Measurements from ENCODE around the gene GADD45A.

Gene GADD45A

DNA sequence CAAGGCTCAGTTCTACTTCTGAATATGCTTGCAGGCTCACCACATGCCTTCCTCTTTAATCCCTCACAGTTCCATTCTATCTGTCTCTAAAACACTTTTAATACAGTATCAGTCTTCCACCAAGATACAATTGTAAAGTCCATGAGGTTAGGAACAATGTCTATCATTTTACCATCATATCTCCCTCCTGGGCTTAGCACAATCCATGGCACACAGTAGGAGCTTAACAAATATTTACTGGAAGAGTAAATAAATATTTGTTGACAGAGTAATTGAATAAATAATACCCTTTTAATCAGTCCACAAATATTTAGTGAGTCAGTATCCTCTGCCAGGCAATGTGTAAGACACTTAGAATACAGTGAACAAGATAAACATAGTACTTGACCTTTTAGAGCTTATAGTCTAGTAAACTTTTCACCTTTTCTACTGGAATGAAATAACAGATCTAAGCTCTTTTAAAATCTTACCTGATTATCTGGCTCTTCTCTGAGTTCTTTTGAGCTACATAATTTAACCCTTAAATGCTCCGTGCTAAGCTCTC lies 12.7 kb upstream of the GADD45A start:
- TF ChIP-seq PPARA (CRISPR knock-in tag; IDR thresholded peaks at IDR 0.05; ENCODE audit: borderline replicate concordance) (no peak), CSDC2 (CRISPR knock-in tag; IDR thresholded peaks at IDR 0.05) (no peak), ZNF8 (CRISPR knock-in tag; IDR thresholded peaks at IDR 0.05) (no peak), TCF4 (CRISPR knock-in tag; IDR thresholded peaks at IDR 0.05; ENCODE audit: borderline replicate concordance) (no peak), ESRRG (CRISPR knock-in tag; IDR thresholded peaks at IDR 0.05) (no peak), ZC3H10 (CRISPR knock-in tag; IDR thresholded peaks at IDR 0.05) (no peak), RARB (CRISPR knock-in tag; IDR thresholded peaks at IDR 0.05) (no peak), ZNF70 (CRISPR knock-in tag; IDR thresholded peaks at IDR 0.05) (no peak), TOX (CRISPR knock-in tag; IDR thresholded peaks at IDR 0.05; ENCODE audit: borderline replicate concordance) (no peak)
- TF ChIP-seq, protein P1, sequence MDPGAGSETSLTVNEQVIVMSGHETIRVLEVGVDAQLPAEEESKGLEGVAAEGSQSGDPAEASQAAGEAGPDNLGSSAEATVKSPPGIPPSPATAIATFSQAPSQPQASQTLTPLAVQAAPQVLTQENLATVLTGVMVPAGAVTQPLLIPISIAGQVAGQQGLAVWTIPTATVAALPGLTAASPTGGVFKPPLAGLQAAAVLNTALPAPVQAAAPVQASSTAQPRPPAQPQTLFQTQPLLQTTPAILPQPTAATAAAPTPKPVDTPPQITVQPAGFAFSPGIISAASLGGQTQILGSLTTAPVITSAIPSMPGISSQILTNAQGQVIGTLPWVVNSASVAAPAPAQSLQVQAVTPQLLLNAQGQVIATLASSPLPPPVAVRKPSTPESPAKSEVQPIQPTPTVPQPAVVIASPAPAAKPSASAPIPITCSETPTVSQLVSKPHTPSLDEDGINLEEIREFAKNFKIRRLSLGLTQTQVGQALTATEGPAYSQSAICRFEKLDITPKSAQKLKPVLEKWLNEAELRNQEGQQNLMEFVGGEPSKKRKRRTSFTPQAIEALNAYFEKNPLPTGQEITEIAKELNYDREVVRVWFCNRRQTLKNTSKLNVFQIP (CRISPR knock-in tag; IDR thresholded peaks at IDR 0.05; ENCODE audit: borderline replicate concordance, low read depth): no peak
- ATAC-seq: no peak

DNA sequence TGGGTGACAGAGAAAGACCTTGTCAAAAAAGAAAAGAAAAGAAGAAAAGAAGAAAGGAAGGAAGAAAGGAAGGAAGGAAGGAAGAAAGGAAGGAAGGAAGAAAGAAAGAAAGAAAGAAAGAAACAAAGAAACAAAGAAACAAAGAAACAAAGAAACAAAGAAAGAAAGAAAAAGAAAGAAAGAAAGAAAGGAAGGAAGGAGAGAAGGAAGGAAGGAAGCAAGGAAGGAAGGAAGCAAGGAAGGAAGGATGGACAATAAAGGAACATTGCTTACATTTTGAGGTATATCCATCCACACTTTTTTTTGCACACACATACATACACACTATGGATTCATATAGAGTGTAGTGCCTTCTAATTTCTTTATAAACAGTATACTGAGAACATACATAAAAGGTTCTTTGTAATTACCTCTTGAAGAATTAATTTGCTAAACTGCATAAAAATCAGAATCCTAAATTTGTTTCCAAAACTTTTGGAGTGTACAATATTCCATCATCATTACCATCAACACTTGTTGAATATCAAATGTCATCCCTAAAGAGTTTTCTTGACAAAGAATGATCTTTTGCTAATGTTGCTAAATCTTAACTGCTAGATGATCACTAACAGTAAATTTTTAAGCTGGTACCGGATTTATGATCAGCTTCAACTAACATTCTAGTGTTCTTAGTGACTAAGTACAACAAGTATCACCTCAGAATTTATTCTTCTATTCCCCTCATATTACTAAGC lies 11.4 kb upstream of the GADD45A start:
- TF ChIP-seq GLIS3 (CRISPR knock-in tag; IDR thresholded peaks at IDR 0.05): no peak
- no peak for TF ChIP-seq RARB (CRISPR knock-in tag; IDR thresholded peaks at IDR 0.05)
- TF ChIP-seq, protein P2, sequence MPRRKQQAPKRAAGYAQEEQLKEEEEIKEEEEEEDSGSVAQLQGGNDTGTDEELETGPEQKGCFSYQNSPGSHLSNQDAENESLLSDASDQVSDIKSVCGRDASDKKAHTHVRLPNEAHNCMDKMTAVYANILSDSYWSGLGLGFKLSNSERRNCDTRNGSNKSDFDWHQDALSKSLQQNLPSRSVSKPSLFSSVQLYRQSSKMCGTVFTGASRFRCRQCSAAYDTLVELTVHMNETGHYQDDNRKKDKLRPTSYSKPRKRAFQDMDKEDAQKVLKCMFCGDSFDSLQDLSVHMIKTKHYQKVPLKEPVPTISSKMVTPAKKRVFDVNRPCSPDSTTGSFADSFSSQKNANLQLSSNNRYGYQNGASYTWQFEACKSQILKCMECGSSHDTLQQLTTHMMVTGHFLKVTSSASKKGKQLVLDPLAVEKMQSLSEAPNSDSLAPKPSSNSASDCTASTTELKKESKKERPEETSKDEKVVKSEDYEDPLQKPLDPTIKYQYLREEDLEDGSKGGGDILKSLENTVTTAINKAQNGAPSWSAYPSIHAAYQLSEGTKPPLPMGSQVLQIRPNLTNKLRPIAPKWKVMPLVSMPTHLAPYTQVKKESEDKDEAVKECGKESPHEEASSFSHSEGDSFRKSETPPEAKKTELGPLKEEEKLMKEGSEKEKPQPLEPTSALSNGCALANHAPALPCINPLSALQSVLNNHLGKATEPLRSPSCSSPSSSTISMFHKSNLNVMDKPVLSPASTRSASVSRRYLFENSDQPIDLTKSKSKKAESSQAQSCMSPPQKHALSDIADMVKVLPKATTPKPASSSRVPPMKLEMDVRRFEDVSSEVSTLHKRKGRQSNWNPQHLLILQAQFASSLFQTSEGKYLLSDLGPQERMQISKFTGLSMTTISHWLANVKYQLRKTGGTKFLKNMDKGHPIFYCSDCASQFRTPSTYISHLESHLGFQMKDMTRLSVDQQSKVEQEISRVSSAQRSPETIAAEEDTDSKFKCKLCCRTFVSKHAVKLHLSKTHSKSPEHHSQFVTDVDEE (CRISPR knock-in tag; IDR thresholded peaks at IDR 0.05): no peak
- no peak for TF ChIP-seq PPARA (CRISPR knock-in tag; IDR thresholded peaks at IDR 0.05; ENCODE audit: borderline replicate concordance)
- TF ChIP-seq ZNF8 (CRISPR knock-in tag; IDR thresholded peaks at IDR 0.05): no peak
- TF ChIP-seq ISL1 (CRISPR knock-in tag; IDR thresholded peaks at IDR 0.05): no peak
- TF ChIP-seq OSR1 (CRISPR knock-in tag; IDR thresholded peaks at IDR 0.05): no peak
- TF ChIP-seq, protein P3, sequence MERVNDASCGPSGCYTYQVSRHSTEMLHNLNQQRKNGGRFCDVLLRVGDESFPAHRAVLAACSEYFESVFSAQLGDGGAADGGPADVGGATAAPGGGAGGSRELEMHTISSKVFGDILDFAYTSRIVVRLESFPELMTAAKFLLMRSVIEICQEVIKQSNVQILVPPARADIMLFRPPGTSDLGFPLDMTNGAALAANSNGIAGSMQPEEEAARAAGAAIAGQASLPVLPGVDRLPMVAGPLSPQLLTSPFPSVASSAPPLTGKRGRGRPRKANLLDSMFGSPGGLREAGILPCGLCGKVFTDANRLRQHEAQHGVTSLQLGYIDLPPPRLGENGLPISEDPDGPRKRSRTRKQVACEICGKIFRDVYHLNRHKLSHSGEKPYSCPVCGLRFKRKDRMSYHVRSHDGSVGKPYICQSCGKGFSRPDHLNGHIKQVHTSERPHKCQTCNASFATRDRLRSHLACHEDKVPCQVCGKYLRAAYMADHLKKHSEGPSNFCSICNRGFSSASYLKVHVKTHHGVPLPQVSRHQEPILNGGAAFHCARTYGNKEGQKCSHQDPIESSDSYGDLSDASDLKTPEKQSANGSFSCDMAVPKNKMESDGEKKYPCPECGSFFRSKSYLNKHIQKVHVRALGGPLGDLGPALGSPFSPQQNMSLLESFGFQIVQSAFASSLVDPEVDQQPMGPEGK (CRISPR knock-in tag; IDR thresholded peaks at IDR 0.05; ENCODE audit: borderline replicate concordance): no peak
- no peak for TF ChIP-seq ZNF70 (CRISPR knock-in tag; IDR thresholded peaks at IDR 0.05)
- no peak for TF ChIP-seq BACH2 (CRISPR knock-in tag; IDR thresholded peaks at IDR 0.05; ENCODE audit: borderline replicate concordance)
- TF ChIP-seq ZNF565 (CRISPR knock-in tag; conservative IDR thresholded peaks at IDR 0.05; ENCODE audit: low read depth): no peak
- TF ChIP-seq, protein P4, sequence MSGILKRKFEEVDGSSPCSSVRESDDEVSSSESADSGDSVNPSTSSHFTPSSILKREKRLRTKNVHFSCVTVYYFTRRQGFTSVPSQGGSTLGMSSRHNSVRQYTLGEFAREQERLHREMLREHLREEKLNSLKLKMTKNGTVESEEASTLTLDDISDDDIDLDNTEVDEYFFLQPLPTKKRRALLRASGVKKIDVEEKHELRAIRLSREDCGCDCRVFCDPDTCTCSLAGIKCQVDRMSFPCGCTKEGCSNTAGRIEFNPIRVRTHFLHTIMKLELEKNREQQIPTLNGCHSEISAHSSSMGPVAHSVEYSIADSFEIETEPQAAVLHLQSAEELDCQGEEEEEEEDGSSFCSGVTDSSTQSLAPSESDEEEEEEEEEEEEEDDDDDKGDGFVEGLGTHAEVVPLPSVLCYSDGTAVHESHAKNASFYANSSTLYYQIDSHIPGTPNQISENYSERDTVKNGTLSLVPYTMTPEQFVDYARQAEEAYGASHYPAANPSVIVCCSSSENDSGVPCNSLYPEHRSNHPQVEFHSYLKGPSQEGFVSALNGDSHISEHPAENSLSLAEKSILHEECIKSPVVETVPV (CRISPR knock-in tag; IDR thresholded peaks at IDR 0.05): no peak
- TF ChIP-seq ZFP3 (CRISPR knock-in tag; IDR thresholded peaks at IDR 0.05): no peak
- TF ChIP-seq ARNTL (CRISPR knock-in tag; IDR thresholded peaks at IDR 0.05; ENCODE audit: borderline replicate concordance, low read depth): no peak
- no peak for TF ChIP-seq SNAI2 (CRISPR knock-in tag; IDR thresholded peaks at IDR 0.05)
- no peak for TF ChIP-seq ESRRG (CRISPR knock-in tag; IDR thresholded peaks at IDR 0.05)
- no peak for ATAC-seq

DNA sequence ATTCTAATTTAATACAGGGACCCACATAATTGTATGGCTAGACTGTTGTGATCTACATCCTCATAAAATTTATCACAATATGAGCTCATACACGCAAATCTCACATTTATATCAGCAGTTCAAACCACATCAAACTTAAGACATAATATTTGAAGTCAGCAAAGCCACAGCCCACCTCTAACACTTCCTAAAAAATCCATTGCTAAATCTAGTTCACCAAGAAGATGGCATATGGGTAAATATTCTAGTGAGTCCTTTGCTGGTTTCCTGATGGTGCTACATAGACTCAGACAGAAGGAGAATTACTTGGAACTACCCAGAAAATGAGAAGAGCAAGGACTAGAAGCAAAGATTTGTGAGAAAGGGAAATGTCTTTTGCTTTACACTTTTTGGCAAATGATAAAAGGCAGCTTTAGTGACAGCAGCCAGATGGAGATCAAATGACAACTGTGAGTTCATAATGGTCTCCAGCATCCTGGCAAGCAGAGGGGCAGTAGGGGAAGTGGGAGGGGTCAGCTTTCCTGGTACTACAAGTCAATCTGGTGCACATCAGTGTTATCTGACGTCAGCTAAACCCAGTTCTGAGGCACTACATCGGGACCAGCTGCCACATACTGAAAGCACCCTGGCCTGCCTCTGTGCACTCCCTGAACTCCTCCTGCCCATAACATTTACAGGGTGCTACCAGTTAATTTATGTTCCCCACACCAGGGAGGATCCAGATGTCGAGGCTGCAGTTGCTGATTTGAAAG lies 10.6 kb upstream of the GADD45A start:
- TF ChIP-seq, protein P4 (CRISPR knock-in tag; IDR thresholded peaks at IDR 0.05): no peak
- no peak for TF ChIP-seq ARNTL (CRISPR knock-in tag; IDR thresholded peaks at IDR 0.05; ENCODE audit: borderline replicate concordance, low read depth)
- TF ChIP-seq, protein P2 (CRISPR knock-in tag; IDR thresholded peaks at IDR 0.05): peak; percentile 85
- TF ChIP-seq TCF4 (CRISPR knock-in tag; IDR thresholded peaks at IDR 0.05; ENCODE audit: borderline replicate concordance): peak; percentile 68

More for the DNA sequence above, 10.6 kb upstream of the GADD45A start:
- peak; percentile 97 for ATAC-seq
